OCI-LY1 (cell line): ENCODE results near the gene ZNF718.

Source experiments
- EZH2 ChIP-seq: fragments of 200-600 bp; sonication (generic), shearing (Covaris generic); IDR thresholded peaks from 2 replicates; pipeline ENCODE4 v1.8.0; 2017; ENCODE audit warnings: borderline replicate concordance, mixed run types, mild to moderate bottlenecking, antibody characterized with exemption, low read length, moderate library complexity, mixed read lengths
- TF ChIP-seq, protein P1 (sequence below): fragments of 200-600 bp; sonication (generic), shearing (Covaris generic); IDR thresholded peaks from 2 replicates; pipeline ENCODE4 v1.5.1; 2017; ENCODE audit warnings: mild to moderate bottlenecking, antibody characterized with exemption, low read length, moderate library complexity, mixed read lengths

DNA sequence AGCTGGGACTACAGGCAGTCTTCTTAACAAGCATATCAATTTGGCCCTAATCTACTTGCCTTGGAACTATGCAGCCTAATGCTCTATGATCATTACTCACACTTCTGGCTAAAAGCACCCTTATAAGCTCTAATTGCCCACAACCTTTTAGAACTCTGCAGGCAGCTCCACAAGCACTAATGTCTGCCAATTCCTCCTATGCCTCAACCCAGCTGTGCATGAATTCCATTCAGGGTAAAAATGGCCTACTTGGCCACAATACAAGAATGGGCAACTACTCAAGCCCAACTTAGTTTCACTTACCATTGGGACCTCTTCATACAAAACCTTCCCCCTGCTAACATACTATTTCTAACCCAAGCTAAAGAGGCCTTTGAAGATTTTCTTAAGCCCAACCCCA lies 51.7 kb downstream of the ZNF718 start:
- TF ChIP-seq, protein P1, sequence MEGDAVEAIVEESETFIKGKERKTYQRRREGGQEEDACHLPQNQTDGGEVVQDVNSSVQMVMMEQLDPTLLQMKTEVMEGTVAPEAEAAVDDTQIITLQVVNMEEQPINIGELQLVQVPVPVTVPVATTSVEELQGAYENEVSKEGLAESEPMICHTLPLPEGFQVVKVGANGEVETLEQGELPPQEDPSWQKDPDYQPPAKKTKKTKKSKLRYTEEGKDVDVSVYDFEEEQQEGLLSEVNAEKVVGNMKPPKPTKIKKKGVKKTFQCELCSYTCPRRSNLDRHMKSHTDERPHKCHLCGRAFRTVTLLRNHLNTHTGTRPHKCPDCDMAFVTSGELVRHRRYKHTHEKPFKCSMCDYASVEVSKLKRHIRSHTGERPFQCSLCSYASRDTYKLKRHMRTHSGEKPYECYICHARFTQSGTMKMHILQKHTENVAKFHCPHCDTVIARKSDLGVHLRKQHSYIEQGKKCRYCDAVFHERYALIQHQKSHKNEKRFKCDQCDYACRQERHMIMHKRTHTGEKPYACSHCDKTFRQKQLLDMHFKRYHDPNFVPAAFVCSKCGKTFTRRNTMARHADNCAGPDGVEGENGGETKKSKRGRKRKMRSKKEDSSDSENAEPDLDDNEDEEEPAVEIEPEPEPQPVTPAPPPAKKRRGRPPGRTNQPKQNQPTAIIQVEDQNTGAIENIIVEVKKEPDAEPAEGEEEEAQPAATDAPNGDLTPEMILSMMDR = no peak
- TF ChIP-seq EZH2 = no peak
